Measurements from ENCODE around the gene PPP2CA. TPM values are rescaled to one million over a fixed set of nuclear protein-coding genes. Genes with fewer than 3 reads are reported as not detected.
"Not testable (repeated sequence)": the region's sequence is repeated elsewhere in the genome, so short reads cannot be mapped to it uniquely, and the experiment has no call there.

The PPP2CA gene
- polyA plus RNA-seq, result 10 to 100 TPM; 33.2 to 95.5 (median 35.4) TPM

GRCh38 chr5:134225780-134226440 is at the start of gene PPP2CA:
Gene PPP2CA (minus strand): TSS chr5:134226073. CDS start chr5:134225861, 212 bp downstream.
- 0 to 1% (median 0%) methylated on average over 64 to 73 of the region's 73 CpGs for WGBS, 3 donors

DNA sequence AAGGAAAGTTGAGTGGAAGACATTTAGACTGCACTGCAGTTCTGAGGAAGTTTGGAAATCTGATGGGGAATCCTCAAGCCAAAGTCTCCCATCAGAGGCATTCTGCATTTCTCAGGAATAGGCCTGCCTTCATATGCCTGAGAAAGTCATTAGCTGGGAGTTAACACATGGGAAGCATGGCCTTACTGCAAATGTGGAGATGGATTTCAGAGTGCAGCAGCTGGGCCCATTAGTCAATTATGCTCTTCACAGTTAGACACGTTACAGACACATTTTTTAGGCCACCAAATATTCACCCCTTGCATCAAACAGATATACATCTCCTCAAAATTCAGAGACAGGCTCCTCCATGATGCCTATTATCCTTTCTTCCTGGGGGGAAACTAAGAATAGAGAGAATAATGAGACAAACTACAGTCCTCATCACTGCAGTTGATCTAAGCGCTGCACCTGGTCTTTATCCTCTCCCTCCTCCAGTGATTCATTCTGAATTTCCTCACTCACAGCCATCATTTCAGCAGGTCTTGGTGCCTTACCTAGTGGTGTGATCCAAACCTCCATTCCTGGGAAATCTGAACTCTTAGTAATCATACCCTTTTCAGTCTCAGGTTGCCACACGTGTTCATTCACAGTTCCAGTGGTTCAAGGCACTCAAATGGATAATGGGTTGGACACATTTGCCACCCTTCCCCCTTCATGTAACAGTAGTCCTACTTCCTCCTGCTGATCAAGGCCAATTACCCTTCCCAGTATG is 47.9 kb upstream of the PPP2CA start:
- WGBS, 3 donors, result 82 to 90% (median 82%) methylated on average over 3 of the region's 3 CpGs
- no peak overlapping the region for H3K27ac ChIP-seq (ENCODE audit: low read depth, low read length)

More at GRCh38 chr5:134225780-134226440, at the start of gene PPP2CA:
- H3K27ac ChIP-seq (ENCODE audit: low read depth, low read length), result peak within 1 kb of the TSS; percentile 99

DNA sequence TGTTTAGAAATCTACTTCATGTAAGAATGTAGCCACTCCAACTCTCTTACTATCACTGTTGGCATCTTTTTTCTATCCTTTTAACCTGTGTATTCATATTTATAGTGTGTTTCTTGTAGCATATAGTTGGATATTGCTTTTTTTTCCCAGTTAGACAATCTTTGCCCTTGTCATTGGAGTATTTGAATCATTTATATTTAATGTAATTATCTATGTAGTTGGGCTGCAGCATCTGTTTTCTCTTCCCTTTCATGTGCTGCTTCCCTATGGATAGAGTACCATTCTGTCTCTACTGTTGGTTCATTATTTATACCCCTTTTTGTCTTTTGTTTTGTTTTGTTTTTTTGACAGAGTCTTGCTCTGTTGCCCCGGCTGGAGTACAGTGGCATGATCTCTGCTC is 45.2 kb upstream of the PPP2CA start:
- WGBS, 3 donors, result 90 to 95% (median 93%) methylated on average over 1 of the region's 1 CpG
- no peak overlapping the region for H3K27ac ChIP-seq (ENCODE audit: low read depth, low read length)

DNA sequence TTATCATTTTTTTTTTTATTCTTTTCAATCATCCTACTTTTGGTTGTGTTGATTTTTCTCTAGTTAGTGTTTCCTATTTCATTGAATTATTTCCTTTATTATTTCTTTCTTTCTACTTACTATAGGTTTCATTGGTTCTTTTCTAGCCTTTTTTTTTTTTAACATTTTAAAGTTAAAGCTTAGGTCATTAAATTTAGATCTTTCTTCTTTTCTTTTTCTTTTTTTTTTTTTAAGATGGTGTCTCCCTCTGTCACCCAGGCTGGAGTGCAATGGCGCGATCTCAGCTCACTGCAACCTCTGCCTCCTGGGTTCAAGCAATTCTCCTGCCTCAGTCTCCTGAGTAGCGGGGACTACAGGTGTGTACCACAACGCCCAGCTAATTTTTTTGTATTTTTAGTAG is 43.0 kb upstream of the PPP2CA start:
- 91 to 100% (median 96%) methylated on average over 4 of the region's 4 CpGs for WGBS, 3 donors
- no peak overlapping the region for H3K27ac ChIP-seq (ENCODE audit: low read depth, low read length)

DNA sequence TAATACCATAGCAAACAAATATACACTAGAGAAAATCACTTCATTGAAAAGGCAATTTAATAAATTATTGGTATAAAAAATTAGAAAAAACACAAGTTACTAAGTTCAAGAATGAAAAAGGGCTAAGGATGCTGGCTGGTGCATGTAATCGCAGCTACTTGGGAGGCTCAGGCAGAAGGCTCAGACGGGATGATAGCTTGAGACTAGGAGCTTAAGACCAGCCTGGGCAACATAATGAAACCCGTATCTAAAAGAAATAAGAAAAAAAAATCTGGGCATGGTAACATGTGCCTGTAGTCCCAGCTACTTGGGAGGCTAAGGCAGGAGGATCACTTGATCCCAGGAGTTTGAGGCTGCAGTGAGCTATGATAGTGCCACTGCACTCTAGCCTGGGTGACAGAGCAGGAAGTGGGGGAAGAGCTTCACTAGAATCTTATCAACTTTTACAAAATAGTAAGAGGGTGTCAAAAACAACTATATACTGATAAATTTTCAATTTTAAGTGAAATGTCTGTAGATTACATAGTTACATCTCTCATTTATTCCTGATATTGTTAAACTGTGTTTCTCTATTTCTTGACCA is 42.2 kb upstream of the PPP2CA start:
- no peak overlapping the region for H3K27ac ChIP-seq (ENCODE audit: low read depth, low read length)
- 71 to 83% (median 79%) methylated on average over 3 of the region's 3 CpGs for WGBS, 3 donors

- H3K27ac ChIP-seq (ENCODE audit: low read depth, low read length), result no peak overlapping the region
- WGBS, 3 donors, result 67 to 82% (median 77%) methylated on average over 7 of the region's 7 CpGs
Observed at GRCh38 chr5:134267366-134268018, 41.6 kb upstream of the PPP2CA start.

DNA sequence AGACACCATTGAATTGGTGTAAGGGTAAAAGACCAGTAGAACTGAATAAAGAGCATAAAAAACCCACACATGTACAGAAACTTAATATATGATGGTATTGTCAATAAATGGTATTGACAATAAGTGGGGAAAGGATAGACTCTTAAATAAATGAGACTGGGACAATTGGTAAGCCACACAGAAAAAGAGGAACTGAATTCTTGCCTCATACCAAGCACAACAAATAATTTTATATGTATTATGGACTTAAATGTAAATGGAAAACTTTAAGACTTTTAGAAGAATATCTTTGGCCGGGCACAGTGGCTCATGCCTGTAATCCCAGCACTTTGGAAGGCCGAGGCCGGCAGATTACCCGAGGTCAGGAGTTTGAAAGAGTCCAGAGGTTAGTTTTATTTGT is 37.9 kb upstream of the PPP2CA start:
- WGBS, 3 donors, result 71 to 95% (median 86%) methylated on average over 4 of the region's 4 CpGs
- H3K27ac ChIP-seq (ENCODE audit: low read depth, low read length), result no peak overlapping the region

- 66 to 73% (median 73%) methylated on average over 5 of the region's 5 CpGs for WGBS, 3 donors
Observed at GRCh38 chr5:134262629-134263028, 36.8 kb upstream of the PPP2CA start.

DNA sequence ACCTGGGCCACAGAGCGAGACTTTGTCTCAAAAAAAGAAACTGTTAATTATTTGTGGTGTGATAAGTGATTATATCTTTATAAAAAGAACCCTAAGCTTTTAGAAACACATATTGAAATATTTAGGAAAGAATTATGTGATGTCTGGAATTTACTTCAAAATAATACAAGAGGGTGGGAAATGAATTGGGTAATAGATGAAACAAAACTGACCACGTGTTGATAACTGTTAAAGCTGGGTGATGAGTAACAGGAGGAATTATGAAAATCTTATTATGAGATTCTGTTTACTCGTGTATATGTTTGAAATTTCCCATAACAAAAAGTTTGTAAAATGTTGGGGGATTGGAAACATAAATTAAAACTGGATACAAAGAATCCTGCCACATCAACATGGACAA is 33.0 kb upstream of the PPP2CA start:
- WGBS, 3 donors, result 71 to 78% (median 73%) methylated on average over 3 of the region's 3 CpGs
- H3K27ac ChIP-seq (ENCODE audit: low read depth, low read length), result no peak overlapping the region

More at GRCh38 chr5:134262629-134263028, 36.8 kb upstream of the PPP2CA start:
- H3K27ac ChIP-seq (ENCODE audit: low read depth, low read length), result not testable (repeated sequence)

- 86 to 90% (median 88%) methylated on average over 3 of the region's 3 CpGs for WGBS, 3 donors
- no peak overlapping the region for H3K27ac ChIP-seq (ENCODE audit: low read depth, low read length)
Observed at GRCh38 chr5:134257176-134257575, 31.3 kb upstream of the PPP2CA start.

DNA sequence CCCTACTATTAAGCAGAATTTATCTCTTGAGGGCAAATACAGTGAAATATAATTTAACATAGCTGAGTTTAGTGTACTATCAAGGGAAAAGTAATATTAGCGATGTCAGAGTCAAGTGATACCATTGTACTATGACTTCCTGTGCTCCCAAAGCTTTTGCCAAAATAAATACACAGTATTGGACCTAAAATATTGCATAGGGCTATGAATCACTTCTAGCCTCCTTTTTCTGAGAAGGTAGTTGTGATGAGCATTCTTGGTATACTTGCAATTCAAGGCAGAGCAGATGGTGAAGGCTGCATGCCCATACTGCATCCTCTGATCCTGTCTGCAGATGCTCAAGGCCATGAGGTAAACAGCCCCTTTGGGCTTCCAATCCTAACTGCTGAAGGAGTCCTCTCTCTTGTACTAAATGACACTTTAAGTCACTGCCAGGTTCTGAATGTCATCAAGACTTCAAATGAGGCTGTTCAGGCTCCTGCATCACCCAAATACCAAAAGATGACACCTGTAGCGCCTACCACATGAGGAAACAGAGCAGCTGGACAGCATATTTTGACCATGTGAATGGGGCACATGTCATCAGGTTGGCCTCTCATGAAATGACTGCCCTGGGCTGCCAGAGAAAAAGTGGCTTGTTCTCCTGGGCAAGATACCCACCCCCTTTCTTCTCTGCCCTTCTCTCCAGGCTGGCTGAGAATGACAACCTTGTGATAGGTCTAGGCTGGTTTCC is 29.7 kb upstream of the PPP2CA start:
- H3K27ac ChIP-seq (ENCODE audit: low read depth, low read length), result no peak overlapping the region
- WGBS, 3 donors, result 76 to 87% (median 78%) methylated on average over 2 of the region's 2 CpGs

- H3K27ac ChIP-seq (ENCODE audit: low read depth, low read length), result not testable (repeated sequence)
- WGBS, 3 donors, result 89 to 97% (median 93%) methylated on average over 8 of the region's 8 CpGs
Observed at GRCh38 chr5:134253368-134254153, 27.7 kb upstream of the PPP2CA start.

DNA sequence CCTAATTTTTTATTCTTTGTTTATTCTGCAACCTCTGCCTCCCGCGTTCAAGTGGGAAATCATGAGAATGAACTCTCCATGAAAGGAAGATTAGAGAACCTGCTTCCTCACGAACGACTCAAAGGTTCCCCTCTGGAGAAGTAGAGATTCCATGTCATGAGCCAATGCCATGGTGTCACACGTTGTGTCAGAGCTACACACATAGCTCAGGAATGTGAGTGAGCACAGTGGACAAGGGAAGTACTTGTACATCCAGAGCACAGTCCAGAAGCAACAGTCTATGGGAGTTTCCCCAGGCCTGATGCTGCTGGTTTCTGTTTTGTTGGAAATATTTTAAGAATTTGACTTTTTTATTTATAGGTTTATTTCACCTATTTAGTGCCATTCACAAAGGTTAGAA is 26.8 kb upstream of the PPP2CA start:
- H3K27ac ChIP-seq (ENCODE audit: low read depth, low read length), result no peak overlapping the region
- 63 to 73% (median 67%) methylated on average over 5 of the region's 5 CpGs for WGBS, 3 donors

DNA sequence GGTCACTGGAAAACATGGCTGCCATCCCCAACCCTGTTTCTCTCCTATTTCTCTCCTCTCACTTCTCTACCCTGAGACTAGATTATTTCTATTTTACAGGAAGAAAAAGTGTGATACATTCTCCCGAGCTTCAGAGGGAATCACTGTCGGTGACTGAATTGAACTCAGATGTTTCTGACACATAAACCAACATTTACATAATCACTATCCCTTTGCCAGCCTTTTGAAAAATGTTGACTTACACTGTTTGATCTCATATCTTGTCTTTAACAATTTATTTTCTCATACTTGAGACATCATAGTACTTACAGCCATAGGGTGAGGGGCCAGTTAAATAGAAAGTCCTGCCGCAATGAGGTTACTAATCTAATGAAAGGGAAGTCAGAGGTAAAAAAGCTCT is 25.1 kb upstream of the PPP2CA start:
- 65 to 93% (median 85%) methylated on average over 3 of the region's 3 CpGs for WGBS, 3 donors
- no peak overlapping the region for H3K27ac ChIP-seq (ENCODE audit: low read depth, low read length)

DNA sequence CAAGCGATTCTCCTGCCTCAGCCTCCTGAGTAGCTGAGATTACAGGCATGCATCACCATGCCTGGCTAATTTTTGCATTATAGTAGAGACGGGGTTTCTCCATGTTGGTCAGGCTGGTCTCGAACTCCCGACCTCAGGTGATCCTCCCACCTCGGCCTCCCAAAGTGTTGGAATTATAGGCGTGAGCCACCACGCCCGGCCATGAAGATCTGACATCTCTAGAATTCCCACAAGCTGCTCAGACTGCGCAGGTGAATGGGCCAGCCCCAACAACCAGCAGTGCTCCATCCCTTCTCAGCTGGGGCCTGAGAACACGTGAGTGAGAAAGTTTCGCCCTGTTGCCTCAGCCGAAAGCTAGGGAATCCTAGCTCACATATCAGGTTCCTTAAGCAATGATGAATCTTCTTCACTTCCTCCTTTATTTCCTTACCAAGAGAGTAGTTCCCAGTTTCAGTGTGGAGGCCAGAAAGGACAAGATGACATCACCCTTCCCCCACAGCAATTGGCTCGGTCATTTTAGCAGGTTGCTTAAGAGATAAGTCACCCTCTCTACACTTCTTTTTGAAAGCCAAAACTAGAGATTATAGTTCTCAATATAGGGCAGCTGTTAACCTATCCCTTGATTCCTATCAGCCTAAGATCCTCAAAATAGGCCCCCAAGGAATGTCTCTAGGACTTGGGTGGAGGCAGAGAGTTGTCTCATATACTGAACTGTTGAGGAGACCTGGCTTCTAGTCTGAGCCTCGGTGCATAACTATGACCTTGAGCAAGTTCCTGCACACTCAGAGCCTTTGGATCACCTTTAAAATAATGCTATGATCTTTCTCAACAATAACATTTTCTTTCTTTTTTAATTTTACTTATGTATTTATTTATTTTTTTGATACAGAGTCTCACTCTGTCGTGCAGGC is 23.9 kb upstream of the PPP2CA start:
- no peak overlapping the region for H3K27ac ChIP-seq (ENCODE audit: low read depth, low read length)
- WGBS, 3 donors, result 72 to 82% (median 72%) methylated on average over 15 of the region's 15 CpGs

DNA sequence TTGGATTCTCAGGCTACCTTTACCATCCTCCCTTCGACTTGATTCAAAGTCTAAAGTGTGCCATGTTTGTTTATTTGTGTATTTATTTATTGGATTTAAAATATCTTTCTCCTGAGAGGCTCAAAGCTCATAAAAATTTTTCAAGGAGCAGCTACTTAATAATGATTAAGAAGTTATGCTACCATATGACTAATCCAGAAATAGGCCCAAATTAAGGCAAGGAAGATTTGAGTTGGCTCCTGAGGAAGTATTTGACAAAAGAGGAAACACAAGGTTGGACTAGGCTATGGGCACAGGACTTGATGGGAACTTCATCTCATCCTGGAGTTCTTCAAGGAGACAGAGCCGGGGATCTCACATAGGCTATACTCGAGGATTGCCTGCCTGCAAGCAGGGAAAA is 22.4 kb upstream of the PPP2CA start:
- H3K27ac ChIP-seq (ENCODE audit: low read depth, low read length), result no peak overlapping the region
- WGBS, 3 donors, result 67 to 83% (median 71%) methylated on average over 3 of the region's 3 CpGs
